Measurements from ENCODE around the gene SEC16A.

Gene SEC16A

DNA sequence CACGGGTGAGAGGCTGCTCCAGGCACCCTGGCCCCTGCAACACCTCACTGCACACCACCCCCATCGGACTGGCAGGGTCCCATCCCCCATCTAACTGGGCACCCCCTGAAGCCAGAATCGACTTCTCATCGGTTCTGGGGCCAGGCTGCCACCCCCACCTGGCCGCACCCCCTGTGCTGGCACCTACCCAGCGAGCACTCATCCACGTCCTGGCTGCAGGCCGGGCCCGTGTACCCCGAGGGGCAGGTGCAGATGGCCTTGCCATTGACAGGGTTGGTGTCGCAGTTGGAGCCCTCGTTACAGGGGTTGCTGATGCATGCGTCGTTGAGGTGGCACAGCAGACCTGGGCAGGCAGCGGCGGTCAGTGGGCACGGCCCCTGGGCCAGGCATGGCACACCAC, 35.1 kb upstream of the SEC16A start:
- no peak for DNase-seq (ENCODE audit: low read depth)

GRCh38 chr9:136517012-136517743, 34.3 kb upstream of the SEC16A start:
- no peak for DNase-seq (ENCODE audit: low read depth)

GRCh38 chr9:136516191-136516654, 33.4 kb upstream of the SEC16A start:
- DNase-seq (ENCODE audit: low read depth): no peak

GRCh38 chr9:136515276-136515675, 32.4 kb upstream of the SEC16A start:
- no peak for DNase-seq (ENCODE audit: low read depth)

GRCh38 chr9:136514022-136514714, 31.3 kb upstream of the SEC16A start:
- no peak for DNase-seq (ENCODE audit: low read depth)

DNA sequence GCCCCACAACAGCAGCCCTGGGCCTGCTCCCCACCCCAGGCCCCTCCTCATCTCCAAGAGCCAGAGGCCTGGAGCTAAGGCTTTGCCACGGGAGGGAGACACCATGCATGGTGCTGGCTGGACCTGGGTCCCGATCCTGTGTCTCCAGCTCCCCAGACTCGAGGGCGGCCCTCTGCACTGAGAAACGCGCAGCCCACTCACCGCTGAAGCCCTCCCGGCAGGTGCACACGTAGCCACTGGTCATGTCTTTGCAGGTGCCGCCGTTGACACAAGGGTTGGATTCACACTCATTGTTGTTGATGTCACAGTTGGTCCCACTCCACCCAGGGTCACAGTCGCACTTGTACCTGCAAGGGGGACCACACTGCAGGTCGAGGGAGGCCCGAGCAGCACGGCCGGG, 30.4 kb upstream of the SEC16A start:
- no peak for DNase-seq (ENCODE audit: low read depth)

DNA sequence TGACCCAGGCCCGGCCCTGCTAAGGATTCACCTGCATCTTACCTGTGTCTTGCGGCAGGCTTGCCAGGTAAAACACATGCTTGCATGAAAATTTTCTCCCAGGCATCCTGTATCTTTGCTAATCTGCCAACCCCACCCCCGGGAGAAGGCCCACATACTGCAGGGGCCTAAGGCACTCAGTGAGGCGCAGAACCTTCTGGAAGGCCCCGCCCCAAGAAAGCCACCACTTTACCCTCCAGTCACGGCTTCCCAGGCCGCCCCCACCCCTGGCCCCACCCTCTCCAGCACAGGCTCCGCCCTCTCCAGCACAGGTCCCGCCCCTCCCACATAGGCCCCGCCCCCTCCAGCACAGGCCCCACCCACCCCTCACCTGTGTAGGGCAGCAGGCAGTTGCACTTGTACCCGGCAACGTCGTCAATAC, 29.8 kb upstream of the SEC16A start:
- no peak for DNase-seq (ENCODE audit: low read depth)

GRCh38 chr9:136511670-136512592, 29.1 kb upstream of the SEC16A start:
- no peak for DNase-seq (ENCODE audit: low read depth)

GRCh38 chr9:136511144-136511669, 28.4 kb upstream of the SEC16A start:
- DNase-seq (ENCODE audit: low read depth): no peak

DNA sequence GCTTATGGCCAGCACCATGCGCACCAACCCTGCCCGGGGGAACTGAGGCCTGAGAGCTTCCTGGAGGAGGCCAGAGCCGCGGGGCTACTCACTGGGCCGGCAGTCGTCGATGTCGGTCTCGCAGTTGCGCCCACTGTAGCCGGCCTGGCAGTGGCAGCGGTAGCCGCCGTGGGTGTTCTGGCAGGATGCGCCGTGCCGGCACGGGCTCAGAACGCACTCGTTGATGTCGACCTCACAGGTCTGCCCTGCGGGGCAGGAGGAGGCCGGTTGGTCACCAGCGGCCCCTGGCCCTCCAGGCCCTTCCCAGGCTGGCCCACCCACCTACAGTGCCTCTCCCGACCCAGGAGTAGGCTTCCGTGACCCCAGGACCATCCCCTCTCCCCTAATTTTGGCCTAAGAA, 27.7 kb upstream of the SEC16A start:
- no peak for DNase-seq (ENCODE audit: low read depth)

GRCh38 chr9:136509549-136509948, 26.7 kb upstream of the SEC16A start:
- no peak for DNase-seq (ENCODE audit: low read depth)

- DNase-seq (ENCODE audit: low read depth): no peak
Measured at GRCh38 chr9:136508729-136509500, 26.1 kb upstream of the SEC16A start.

DNA sequence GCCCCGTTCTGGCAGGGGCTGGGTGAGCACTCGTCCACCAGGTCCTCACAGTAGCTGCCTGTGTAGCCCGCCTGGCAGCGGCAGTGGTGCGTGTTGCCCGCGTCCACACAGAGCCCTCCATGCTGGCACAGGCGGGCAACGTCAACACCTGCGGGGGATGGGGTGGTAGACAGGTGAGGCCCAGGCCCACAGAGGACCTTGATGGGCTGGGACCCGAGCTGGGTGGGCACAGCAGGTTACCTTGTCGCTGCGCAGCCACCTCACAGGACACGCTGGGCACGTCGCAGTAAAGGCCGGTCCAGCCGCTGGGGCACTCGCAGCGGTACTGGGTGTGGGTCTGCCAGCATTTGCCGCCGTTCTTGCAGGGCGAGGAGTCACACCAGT, 25.1 kb upstream of the SEC16A start:
- DNase-seq (ENCODE audit: low read depth): no peak

DNA sequence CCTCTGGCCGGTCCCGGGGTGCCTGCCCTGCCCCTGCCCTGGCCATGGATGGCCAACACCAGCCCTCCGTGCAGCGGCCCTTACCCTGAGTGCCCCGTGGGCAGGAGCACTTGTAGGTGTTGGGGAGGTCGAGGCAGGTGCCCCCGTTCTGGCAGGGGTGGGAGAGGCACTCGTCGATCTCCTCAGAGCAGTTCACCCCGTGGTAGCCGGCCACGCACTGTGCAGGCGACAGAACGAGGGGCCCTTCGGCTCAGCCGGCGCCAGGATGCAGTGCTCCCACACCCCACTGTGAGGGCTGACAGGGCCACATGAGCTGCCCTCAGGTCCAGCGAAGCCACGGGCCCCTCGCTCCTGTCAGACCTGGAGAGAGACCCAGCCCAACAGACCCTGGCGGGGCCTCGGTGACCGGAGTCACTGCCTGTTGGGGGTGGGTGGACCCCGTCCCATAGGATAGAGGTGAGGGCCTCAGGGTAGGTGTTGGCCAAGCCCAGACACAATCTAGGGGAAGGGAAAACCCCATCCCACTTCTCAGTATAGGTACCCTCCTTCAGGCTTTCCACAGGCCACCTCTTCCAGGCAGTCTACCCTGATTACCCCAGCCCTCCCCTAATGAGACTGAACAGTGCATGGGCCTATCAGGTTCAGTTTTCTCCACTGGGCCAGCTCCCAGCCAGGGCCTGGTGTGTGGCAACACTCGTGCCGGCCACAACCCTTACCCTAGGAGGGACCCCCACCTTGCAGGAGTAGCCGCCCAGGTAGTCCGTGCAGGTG, 24.6 kb upstream of the SEC16A start:
- no peak for DNase-seq (ENCODE audit: low read depth)

DNA sequence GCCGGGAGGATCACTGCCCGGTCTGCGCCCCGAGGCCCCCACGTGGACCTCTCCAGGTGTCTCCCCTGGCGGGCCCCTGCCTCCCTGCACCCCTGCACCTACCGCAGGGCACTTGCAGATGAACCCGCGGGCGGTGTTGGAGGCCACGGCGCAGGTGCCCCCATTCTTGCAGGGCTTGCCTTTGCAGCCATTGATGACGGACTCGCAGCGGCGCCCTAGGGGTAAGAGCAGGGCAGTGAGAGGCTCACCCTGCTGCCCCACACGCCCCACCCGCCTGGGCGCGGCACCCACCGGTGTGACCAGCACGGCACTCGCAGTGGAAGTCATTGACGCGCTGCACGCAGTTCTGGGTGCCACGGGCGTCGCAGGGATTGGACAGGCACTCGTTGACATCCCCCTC, 23.6 kb upstream of the SEC16A start:
- no peak for DNase-seq (ENCODE audit: low read depth)

- DNase-seq (ENCODE audit: low read depth): no peak
Measured at GRCh38 chr9:136505406-136506403, 22.9 kb upstream of the SEC16A start.

- no peak for DNase-seq (ENCODE audit: low read depth)
Measured at GRCh38 chr9:136504512-136505348, 21.9 kb upstream of the SEC16A start.

DNA sequence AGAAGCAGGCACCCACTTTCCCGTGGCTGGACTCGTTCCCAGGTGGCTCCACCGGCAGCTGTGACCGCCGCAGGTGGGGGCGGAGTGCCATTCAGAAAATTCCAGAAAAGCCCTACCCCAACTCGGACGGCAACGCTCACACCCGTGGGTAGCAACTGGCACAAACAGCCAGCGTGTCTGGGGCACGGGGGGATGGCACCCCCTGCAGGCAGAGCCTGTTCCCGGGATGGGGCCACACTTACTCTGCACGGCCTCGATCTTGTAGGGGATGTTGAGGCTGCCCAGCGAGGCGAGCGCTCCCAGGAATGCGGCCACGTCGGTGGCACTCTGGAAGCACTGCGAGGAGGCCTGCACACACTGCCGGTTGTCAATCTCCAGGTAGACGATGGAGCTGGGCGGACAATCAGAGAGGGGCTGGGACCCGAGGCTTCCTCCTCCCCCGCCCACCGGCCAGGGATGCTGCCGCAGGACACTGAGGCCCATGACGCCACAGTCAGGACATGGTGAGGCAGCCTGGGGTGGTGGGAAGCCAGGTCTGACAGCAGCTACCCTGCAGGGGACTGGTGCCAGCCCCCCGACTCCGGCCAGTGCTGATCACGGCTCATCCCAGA, 20.2 kb upstream of the SEC16A start:
- no peak for DNase-seq (ENCODE audit: low read depth)
